DMS53 treated with DMSO at 0.1 percent for 48 hours (cell line): Measurements from ENCODE around the gene SLC24A3.

ENCODE experiments used
- DNase-seq: peaks from one replicate; lab custom pipeline; 2025; ENCODE audit not compliant: unreplicated experiment; lab: John Stamatoyannopoulos, UW

SLC24A3 gene

DNA sequence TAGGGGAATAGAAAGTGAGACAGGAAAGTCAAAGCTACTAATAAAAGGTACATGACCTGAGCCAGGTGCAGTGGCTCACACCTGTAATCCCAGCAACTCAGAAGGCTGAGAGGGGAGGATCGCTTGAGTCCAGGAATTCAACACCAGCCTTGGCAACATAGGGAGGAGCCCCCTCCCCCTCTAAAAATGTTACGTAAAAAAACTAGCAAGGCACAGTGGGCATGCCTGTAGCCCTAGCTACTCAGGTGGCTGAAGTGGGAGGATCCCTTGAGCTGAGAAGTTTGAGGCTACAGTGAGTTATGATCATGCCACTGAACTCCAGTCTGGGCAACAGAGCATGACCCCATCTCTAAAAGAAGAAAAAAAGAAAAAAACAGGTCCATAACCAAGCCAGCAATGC is 359.6 kb downstream of the SLC24A3 start:
- DNase-seq = no peak

DNA sequence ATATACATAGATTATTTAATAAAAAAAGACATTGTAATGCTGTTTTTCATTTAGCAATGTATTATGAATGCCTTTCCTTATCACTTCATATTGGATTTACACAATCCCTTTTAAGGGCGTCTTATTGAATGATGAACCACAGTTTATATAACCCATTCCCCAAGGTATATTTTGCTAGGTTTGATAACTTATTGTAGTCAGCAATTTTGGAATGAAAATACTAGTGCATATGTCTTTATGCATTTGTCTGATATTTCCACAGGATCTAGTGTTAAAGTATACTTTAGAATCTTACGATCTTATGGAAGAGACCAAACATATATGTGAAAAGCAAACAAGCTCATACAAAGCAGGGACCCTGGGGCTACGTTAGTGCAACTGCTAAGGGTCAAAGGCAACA is 365.2 kb downstream of the SLC24A3 start:
- no peak for DNase-seq

- DNase-seq = no peak
These were observed 370.3 kb downstream of the SLC24A3 start for GRCh38 chr20:19582782-19583181.

GRCh38 chr20:19583532-19584175 is 371.2 kb downstream of the SLC24A3 start:
- DNase-seq = peak; percentile 71

DNA sequence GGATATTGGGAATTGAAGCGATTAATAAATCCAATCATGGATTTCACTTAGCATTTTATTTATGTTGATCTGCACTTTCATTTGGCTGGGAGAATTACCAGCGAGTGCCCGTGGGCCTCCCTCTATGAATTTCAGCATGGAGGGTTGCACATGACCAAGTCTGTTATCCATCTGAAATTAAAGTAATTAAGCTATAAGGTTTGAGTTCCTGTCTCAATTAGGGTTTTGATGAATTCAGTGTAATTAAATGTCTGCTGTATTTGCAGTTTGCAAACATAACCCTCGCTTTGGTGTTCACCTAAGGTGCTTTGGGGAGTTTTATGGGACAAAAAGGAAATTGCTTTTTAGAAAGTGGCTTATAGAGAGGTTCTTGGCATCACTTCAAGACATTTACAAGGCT is 375.8 kb downstream of the SLC24A3 start:
- no peak for DNase-seq

DNA sequence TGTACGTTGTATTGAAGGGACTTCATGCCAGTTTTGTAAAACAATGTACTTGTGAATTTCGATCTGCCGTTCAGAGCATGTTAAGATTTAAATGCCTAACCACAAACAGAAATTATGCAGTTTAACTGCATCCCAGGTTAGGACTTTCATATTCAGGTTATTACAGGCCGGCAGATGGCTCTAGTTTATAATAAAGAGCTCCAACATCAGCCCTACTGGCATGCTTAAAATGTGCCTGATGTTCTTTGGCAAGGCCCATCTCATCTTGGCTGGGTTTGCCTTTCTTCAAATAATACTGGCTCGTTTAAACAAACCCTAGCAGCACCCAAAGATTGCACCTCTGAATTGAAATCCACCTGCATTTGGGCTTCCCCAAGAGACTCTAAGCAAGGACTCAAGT is 376.3 kb downstream of the SLC24A3 start:
- no peak for DNase-seq

DNA sequence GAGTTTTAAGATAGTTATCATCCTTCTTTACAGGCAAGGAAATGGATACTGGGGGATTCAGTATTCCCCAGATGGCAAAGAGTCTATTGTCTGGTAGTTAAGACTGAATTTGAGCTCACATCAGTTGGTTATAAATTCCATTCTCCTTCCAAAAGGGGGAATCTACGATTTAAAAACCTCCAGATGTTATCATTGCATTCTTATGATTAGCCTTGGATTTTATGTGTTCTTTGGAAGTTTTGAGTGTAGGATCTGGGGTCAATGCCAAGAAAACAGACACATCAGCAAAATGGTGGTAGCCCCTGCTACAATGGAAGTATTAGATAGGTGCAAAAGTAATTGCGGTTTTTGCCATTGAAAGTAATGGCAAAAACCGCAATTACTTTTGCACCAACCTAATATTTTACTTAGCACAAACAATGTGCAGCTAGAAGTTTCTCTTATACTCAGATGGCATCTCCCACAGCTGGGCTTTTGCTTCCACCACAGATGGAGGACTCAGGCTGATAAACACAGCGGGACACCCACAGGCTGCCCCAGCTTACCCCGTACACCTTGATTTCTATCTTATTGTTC is 377.4 kb downstream of the SLC24A3 start:
- DNase-seq = no peak

GRCh38 chr20:19590382-19590781 is 377.9 kb downstream of the SLC24A3 start:
- no peak for DNase-seq

GRCh38 chr20:19593762-19594161 is 381.3 kb downstream of the SLC24A3 start:
- no peak for DNase-seq

GRCh38 chr20:19594896-19595295 is 382.5 kb downstream of the SLC24A3 start:
- no peak for DNase-seq

DNA sequence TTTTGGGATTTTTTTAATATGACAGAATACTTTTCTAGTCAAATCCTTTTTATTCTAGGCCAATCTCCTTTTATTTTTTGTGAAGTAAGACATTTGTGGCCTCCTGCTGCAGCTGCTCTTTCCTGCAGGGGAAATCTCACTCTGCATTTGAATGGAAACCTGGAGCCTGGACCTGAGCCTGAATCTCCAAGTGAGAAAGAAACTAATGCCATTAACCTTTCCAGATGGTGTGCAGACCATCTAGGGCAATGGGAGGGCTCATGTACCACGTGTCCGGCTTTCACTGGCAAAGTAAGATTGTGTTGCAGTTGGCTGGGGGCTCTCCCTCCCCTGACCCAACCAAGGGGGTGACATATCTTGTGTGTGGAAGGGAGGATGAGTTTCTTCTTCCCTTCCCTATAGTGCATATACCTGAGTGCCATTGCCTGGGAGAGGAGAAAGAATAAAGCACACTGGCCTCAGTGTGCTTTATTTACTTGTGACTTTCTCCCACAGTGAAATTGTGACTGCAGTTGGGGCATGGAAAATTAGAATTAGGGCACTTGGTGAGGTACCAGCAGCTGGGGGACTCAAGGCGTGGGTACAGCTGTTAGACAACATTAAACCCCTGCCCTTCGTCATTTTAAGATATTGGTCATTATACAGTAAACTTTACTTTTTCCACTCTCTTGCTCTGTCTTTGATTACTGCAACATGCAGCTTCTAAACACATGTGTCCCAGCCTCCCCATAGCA is 385.8 kb downstream of the SLC24A3 start:
- no peak for DNase-seq

DNA sequence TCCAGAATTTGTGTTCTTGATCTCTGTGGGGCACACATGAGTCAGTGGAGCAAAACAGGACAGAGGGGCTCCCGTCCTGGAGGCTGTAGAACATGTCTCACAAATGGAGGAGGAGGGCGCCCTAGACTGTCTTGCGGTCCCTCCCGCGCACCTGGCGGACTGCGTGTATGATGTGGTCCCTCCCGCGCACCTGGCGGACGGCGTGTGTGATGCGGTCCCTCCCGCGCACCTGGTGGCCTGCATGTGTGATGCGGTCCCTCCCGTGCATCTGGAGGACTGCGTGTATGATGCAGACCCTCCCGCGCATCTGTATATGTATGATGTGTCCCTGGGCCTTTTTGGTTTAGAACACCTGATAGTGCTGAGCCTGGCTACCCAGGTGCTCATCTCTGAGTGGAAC is 386.8 kb downstream of the SLC24A3 start:
- no peak for DNase-seq

DNA sequence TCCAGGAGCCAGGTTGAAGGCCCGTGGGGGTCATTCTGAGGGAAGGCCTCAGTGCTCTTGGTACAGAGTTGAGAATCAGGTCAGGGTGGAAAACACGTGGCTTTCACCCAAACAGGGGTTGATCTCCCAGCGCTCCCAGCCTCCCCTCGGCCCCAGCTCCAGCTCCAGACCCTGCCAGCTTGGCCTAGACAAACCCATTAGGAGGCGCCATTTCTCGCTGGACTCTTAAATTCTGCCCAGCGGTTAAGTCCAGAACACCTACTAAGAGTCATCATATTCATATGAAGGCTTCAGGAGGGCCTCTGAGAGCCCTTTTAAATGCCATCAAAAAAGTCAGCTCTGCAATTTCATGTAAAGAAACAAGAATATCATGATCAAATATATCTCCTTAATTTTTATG is 387.6 kb downstream of the SLC24A3 start:
- DNase-seq = no peak

DNA sequence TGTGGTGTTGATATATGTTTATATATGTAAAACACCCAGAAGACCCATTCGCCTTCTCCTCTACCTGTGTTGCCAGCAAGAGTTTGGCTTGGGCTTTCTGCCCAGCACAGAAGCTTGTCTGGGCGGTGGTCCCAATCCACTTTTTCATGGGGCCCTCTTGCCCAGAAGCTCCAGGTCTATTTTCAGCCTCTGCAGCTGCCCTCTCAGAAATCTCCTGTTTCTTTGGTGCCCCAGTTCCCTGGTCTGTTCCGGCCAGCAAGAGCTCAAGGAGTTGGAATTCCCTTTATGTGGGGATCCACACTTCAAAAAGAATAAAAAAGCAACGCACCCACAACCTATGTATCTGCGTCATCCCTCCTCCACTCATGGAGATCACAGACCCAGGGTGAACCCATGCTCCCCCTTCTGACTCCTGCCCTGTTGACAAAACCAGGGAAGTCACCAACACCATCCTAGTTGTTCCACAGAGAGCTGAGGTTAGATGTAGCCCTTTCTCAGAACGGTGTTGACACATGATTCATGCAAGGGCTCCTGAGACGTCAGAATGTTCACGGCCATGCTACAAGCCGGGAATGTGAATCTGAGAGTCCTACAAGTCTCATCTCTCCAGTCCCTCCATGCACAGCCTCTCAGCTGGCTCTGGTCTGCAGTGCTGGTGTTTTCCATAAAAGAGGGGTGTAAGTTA is 388.8 kb downstream of the SLC24A3 start:
- DNase-seq = no peak

- peak; percentile 54 for DNase-seq
These were observed 390.4 kb downstream of the SLC24A3 start for GRCh38 chr20:19602675-19603375.

DNA sequence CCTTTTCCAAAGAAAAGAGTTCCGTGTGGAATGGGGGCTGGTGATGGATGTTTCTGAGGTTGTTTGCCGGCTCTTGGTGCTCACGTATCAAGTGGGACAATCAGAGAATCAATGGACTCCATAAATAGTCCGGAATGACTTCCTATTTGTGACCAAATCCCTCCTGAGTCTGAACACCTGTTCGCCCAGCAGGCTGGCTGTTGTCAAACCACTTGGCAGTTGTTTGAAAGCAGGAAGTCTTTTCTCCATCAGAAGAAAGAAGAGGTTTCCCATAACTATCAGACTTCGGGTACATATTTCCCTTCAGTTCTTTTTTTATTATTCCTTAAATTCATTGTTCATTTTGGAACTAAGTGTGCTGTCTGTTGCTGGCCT is 390.9 kb downstream of the SLC24A3 start:
- DNase-seq = peak; percentile 48

DNA sequence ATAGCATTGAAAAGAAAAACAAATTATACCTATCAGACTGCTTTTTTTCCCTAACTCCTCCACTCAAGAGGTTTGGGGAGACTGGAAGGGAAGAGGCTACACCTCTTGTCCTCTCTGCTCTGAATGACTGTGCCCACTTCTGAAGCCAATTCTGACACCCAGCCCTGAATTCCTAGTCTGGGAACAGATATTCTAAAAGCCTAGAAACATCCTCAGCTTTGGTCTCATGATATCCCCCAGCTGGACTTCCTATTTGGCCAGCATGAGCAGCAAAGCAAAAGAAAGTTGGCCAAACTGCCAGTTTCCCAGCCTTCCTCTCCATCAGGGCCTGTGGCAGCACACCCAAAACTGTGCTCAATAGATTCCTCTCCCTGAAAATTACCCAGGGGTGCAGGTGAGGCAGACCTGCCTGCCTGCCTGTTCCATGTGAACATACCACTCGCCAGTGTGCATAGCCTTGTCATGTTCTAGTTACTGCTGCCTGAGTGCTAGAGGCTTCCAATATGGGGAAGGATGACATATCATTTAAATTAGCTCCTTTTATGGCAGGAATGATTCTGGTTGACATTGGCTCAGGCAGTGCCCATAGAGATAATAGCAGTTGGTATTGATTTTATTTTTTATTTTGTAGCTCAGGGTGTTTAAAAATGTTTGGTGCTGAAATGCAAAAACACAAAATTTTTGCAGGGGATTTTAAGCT is 393.5 kb downstream of the SLC24A3 start:
- DNase-seq = no peak

DNA sequence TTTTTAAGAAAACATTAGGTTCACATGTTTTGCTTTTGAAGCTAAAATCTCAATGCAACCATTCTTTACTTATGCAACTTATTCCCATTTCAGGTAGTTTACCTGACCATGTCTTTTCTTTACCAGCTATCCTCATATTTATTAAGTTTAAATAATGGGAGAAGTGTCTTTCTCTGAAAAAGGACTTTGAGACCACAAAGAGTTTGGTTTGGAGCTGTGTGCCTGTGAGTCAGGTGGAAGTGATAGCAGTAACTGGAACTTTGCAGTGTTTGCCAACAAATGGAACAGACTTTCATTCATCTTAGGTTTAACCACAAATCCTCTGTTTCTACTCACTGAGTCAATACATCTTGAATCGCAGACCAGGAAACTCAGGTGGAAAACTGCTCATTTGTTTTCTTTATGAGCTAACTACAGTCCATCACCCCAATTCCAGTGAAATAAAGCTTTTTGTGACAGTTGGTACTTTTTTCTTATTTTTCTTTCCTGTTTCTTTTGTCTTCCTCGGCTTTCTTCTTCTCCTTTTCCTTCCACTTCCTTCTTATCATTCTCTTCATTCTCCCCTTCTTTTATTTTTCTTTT is 397.3 kb downstream of the SLC24A3 start:
- DNase-seq = no peak

- no peak for DNase-seq
These were observed 403.2 kb downstream of the SLC24A3 start for GRCh38 chr20:19615629-19616028.

DNA sequence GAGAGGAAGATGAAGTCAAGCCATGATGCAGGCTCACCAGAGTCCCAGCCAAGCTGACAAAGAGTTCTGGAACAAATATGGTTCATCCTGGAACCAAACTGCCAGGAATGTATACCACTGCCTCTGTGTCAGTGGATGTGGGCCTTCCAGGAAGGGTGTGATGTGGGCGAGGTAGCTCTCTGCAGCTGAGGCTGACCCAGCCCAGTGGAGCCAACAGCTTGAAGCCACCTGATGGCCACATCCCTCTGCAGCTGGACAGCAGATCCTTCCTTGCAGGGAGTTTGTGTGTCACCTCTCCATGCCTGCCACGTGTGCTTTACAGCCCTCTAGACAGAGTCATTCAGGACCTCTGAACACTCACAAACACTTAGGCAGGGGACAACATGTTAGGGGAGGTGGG is 403.6 kb downstream of the SLC24A3 start:
- no peak for DNase-seq
